Ectodermal cell (in vitro differentiated cells): ENCODE results near the gene ACSL3.

Source experiments
- H3K27ac ChIP-seq: 2 replicates; pipeline ENCODE4 v1.7.0; 2013; ENCODE audit warnings: mild to moderate bottlenecking, low read depth, low read length; ENCODE audit not compliant: insufficient read depth, poor library complexity, severe bottlenecking
- H3K27me3 ChIP-seq: 2 replicates; pipeline ENCODE4 v1.7.0; 2013; ENCODE audit warnings: mild to moderate bottlenecking, low read length; ENCODE audit not compliant: insufficient read depth, control insufficient read depth, poor library complexity, severe bottlenecking
- H3K36me3 ChIP-seq: one replicate; pipeline ENCODE4 v1.7.0; 2013; ENCODE audit warnings: low read length; ENCODE audit not compliant: control insufficient read depth, insufficient read depth
- H3K4me1 ChIP-seq: one replicate; pipeline ENCODE4 v1.7.0; 2013; ENCODE audit warnings: low read length; ENCODE audit not compliant: control insufficient read depth, insufficient read depth
- H3K4me3 ChIP-seq: 2 replicates; pipeline ENCODE4 v1.7.0; 2013; ENCODE audit warnings: low read depth, low read length, control low read depth; ENCODE audit not compliant: insufficient read depth
- H3K9me3 ChIP-seq: 2 replicates; pipeline ENCODE4 v1.7.0; 2013; ENCODE audit warnings: mild to moderate bottlenecking, low read length, moderate library complexity; ENCODE audit not compliant: control insufficient read depth
- WGBS, 2 experiments: methylation state at CpG; one replicate each; pipeline ENCODE4 v1.1.7; 2013; ENCODE audit warnings: missing lambda C conversion rate in 2 of 2; 5-methylcytosine and 5-hydroxymethylcytosine counted together

Gene ACSL3

GRCh38 chr2:222949073-222949472 lies 88.2 kb downstream of the ACSL3 start:
- no peaks in the 10 kb centered on the region for H3K27me3 ChIP-seq
- 85 to 100% methylated on average over 1 of the region's 1 CpG for WGBS, 2 experiments
- H3K27ac ChIP-seq = no peak overlapping the region
- H3K36me3 ChIP-seq = no peaks in the 10 kb centered on the region
- H3K9me3 ChIP-seq = no peaks in the 10 kb centered on the region
- H3K4me3 ChIP-seq = no peak overlapping the region
- H3K4me1 ChIP-seq = no peaks in the 10 kb centered on the region

- Histone ChIP-seq H3K36me3 (no peaks in the 10 kb centered on the region), H3K27me3 (no peaks in the 10 kb centered on the region), H3K4me1 (no peaks in the 10 kb centered on the region), H3K4me3 (no peak overlapping the region), H3K27ac (no peak overlapping the region), H3K9me3 (no peaks in the 10 kb centered on the region)
- WGBS, 2 experiments = 92 to 100% methylated on average over 3 of the region's 3 CpGs
Observed at GRCh38 chr2:222949690-222950323, 89.0 kb downstream of the ACSL3 start.

GRCh38 chr2:222950638-222951285 lies 89.9 kb downstream of the ACSL3 start:
- Histone ChIP-seq H3K27me3 (no peaks in the 10 kb centered on the region), H3K27ac (no peak overlapping the region), H3K36me3 (no peaks in the 10 kb centered on the region), H3K4me1 (no peaks in the 10 kb centered on the region), H3K9me3 (no peaks in the 10 kb centered on the region), H3K4me3 (no peak overlapping the region)
- WGBS, 2 experiments = 90 to 96% methylated on average over 11 to 13 of the region's 13 CpGs

- H3K4me1 ChIP-seq = no peaks in the 10 kb centered on the region
- no peaks in the 10 kb centered on the region for H3K27me3 ChIP-seq
- no peak overlapping the region for H3K27ac ChIP-seq
- no peak overlapping the region for H3K4me3 ChIP-seq
- no peaks in the 10 kb centered on the region for H3K36me3 ChIP-seq
- H3K9me3 ChIP-seq = no peaks in the 10 kb centered on the region
Observed at GRCh38 chr2:222952204-222952603, 91.4 kb downstream of the ACSL3 start.

GRCh38 chr2:222955008-222955407 lies 94.2 kb downstream of the ACSL3 start:
- no peaks in the 10 kb centered on the region for H3K9me3 ChIP-seq

GRCh38 chr2:222959358-222959757 lies 98.5 kb downstream of the ACSL3 start:
- no peaks in the 10 kb centered on the region for H3K27me3 ChIP-seq
- no peaks in the 10 kb centered on the region for H3K36me3 ChIP-seq
- WGBS, 2 experiments = 61 to 73% methylated on average over 4 of the region's 4 CpGs

More at GRCh38 chr2:222955008-222955407, 94.2 kb downstream of the ACSL3 start:
- H3K4me3 ChIP-seq = no peak overlapping the region
- no peaks in the 10 kb centered on the region for H3K4me1 ChIP-seq
- H3K27me3 ChIP-seq = no peaks in the 10 kb centered on the region
- H3K27ac ChIP-seq = no peak overlapping the region
- no peaks in the 10 kb centered on the region for H3K36me3 ChIP-seq
- WGBS, 2 experiments = 86% methylated on average over 1 of the region's 1 CpG; no CpG with 5 or more reads in 1 of the 2 experiments

GRCh38 chr2:222960126-222960525 lies 99.3 kb downstream of the ACSL3 start:
- Histone ChIP-seq H3K9me3 (no peaks in the 10 kb centered on the region), H3K4me1 (no peaks in the 10 kb centered on the region), H3K27ac (no peak overlapping the region), H3K27me3 (no peaks in the 10 kb centered on the region), H3K4me3 (no peak overlapping the region), H3K36me3 (no peaks in the 10 kb centered on the region)
- WGBS, 2 experiments = 84 to 88% methylated on average over 6 of the region's 6 CpGs

More at GRCh38 chr2:222959358-222959757, 98.5 kb downstream of the ACSL3 start:
- Histone ChIP-seq H3K4me3 (no peak overlapping the region), H3K27ac (no peak overlapping the region), H3K4me1 (no peaks in the 10 kb centered on the region), H3K9me3 (no peaks in the 10 kb centered on the region)

GRCh38 chr2:222963641-222964040 lies 102.8 kb downstream of the ACSL3 start:
- 93 to 95% methylated on average over 7 of the region's 7 CpGs for WGBS, 2 experiments
- Histone ChIP-seq H3K9me3 (no peaks in the 10 kb centered on the region), H3K4me3 (no peak overlapping the region), H3K4me1 (no peaks in the 10 kb centered on the region), H3K36me3 (no peaks in the 10 kb centered on the region), H3K27me3 (no peaks in the 10 kb centered on the region), H3K27ac (no peak overlapping the region)

- H3K27ac ChIP-seq = no peak overlapping the region
- H3K4me3 ChIP-seq = no peak overlapping the region
- no peaks in the 10 kb centered on the region for H3K9me3 ChIP-seq
- no peaks in the 10 kb centered on the region for H3K27me3 ChIP-seq
- no peaks in the 10 kb centered on the region for H3K4me1 ChIP-seq
- WGBS, 2 experiments = 90 to 95% methylated on average over 11 of the region's 11 CpGs
- no peaks in the 10 kb centered on the region for H3K36me3 ChIP-seq
Observed at GRCh38 chr2:222964376-222965031, 103.7 kb downstream of the ACSL3 start.

GRCh38 chr2:222965555-222965954 lies 104.7 kb downstream of the ACSL3 start:
- no peaks in the 10 kb centered on the region for H3K9me3 ChIP-seq
- H3K36me3 ChIP-seq = no peaks in the 10 kb centered on the region
- H3K4me1 ChIP-seq = no peaks in the 10 kb centered on the region
- no peaks in the 10 kb centered on the region for H3K27me3 ChIP-seq
- WGBS, 2 experiments = 84 to 100% methylated on average over 1 of the region's 1 CpG
- no peak overlapping the region for H3K4me3 ChIP-seq
- H3K27ac ChIP-seq = no peak overlapping the region
